Ishikawa (cell line): ENCODE measurements around the gene ZBTB5.

Experiments
- CEBPB ChIP-seq: IDR thresholded peaks from 2 replicates; pipeline ENCODE4 v1.6.1; 2012
- CREB1 ChIP-seq: IDR thresholded peaks from 2 replicates; pipeline ENCODE4 v1.6.1; 2012; ENCODE audit warnings: low read depth
- EGR1 ChIP-seq: IDR thresholded peaks from 2 replicates; pipeline ENCODE4 v1.6.1; 2012
- EP300 ChIP-seq: IDR thresholded peaks from 2 replicates; pipeline ENCODE4 v1.6.1; 2012; ENCODE audit warnings: borderline replicate concordance
- FOXM1 ChIP-seq: IDR thresholded peaks from 2 replicates; pipeline ENCODE4 v1.6.1; 2012; ENCODE audit warnings: low read depth, borderline replicate concordance
- NFIC ChIP-seq: IDR thresholded peaks from 2 replicates; pipeline ENCODE4 v1.6.1; 2012
- RAD21 ChIP-seq: IDR thresholded peaks from 2 replicates; pipeline ENCODE4 v1.6.1; 2012; ENCODE audit warnings: low read depth
- REST ChIP-seq: IDR thresholded peaks from 2 replicates; pipeline ENCODE4 v1.6.1; 2012; ENCODE audit warnings: low read depth, mild to moderate bottlenecking
- TAF1 ChIP-seq: IDR thresholded peaks from 2 replicates; pipeline ENCODE4 v1.6.1; 2012; ENCODE audit warnings: low read depth, mild to moderate bottlenecking
- TCF12 ChIP-seq: IDR thresholded peaks from 2 replicates; pipeline ENCODE4 v1.6.1; 2012; ENCODE audit warnings: low read depth
- TEAD4 ChIP-seq: IDR thresholded peaks from 2 replicates; pipeline ENCODE4 v1.6.1; 2012
- YY1 ChIP-seq: IDR thresholded peaks from 2 replicates; pipeline ENCODE4 v1.6.1; 2012; ENCODE audit warnings: low read depth
- ZBTB7A ChIP-seq: IDR thresholded peaks from 2 replicates; pipeline ENCODE4 v1.6.1; 2012; ENCODE audit warnings: low read depth
- TF ChIP-seq, protein P1 (sequence below): IDR thresholded peaks from 2 replicates; pipeline ENCODE4 v1.6.1; 2012
- TF ChIP-seq, protein P2 (sequence below): IDR thresholded peaks from 2 replicates; pipeline ENCODE4 v1.6.1; 2012

The ZBTB5 gene

DNA sequence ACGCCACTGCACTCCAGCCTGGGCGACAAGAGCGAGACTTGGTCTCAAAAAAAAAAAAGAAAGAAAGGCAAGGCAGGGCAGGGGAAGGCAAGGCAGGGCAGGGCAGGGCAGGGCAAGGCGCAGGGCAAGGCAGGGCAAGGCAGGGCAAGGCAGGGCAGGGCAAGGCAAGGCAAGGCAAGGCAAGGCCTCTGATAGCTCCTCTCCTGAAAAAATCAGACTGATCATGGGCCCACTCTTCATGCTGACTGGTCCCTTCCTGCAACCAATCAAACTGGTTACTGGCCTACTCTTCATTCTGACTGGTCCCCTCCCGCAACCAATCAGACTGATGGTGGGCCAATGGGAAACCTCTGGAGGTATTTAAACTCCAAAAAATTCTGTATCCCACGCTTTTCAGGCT, 3.4 kb upstream of the ZBTB5 start:
- TF ChIP-seq REST (no peak), YY1 (no peak), TEAD4 (no peak), CEBPB (no peak), EGR1 (no peak), CREB1 (no peak), FOXM1 (no peak), TCF12 (no peak), RAD21 (no peak), NFIC (no peak), ZBTB7A (no peak)
- TF ChIP-seq, protein P1, sequence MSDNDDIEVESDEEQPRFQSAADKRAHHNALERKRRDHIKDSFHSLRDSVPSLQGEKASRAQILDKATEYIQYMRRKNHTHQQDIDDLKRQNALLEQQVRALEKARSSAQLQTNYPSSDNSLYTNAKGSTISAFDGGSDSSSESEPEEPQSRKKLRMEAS: no peak
- TF ChIP-seq, protein P2, sequence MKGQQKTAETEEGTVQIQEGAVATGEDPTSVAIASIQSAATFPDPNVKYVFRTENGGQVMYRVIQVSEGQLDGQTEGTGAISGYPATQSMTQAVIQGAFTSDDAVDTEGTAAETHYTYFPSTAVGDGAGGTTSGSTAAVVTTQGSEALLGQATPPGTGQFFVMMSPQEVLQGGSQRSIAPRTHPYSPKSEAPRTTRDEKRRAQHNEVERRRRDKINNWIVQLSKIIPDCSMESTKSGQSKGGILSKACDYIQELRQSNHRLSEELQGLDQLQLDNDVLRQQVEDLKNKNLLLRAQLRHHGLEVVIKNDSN: no peak

DNA sequence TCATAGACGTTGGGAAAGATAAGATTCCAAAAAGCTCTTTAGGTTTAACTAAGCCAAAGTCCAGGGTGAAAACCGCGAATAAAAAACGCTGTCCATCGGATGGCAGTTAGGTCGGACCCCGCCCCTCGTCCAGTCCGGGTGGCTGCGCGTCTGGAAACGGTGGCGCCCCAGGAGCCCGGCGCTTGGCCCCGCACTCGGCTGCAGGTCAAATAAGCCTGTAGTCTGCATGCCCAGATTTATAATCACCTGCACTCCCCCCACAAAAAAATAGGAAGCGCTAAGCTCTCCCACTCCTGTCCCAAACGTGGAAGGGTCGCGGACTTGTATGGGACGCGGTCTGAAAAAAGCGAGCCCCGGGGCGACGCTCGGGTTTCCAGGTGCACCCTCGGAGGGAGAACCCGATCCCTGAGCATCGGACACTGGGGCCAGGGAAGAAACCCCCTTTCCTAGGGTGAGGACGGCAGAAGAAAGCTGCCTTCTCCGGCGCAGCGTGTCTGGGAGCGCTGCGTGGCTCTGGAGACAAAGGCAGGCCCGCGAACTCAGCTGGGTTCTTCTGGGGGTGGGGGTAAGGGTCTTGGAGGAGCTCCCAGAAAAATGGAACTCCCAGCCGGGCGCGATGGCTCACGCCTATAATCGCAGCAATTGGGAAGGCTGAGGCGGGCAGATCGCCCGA, 923 bp upstream of the ZBTB5 start:
- TF ChIP-seq NFIC (peak; percentile 37; the same call in 1 of the 2 replicates), TAF1 (peak; percentile 30; the same call in 1 of the 2 replicates), EGR1 (no peak), ZBTB7A (peak; percentile 69; the same call in 1 of the 2 replicates), CREB1 (no peak), TCF12 (peak; percentile 14)

- no peak for TF ChIP-seq RAD21
- TF ChIP-seq EGR1: no peak
- TF ChIP-seq TAF1: peak; percentile 55
- no peak for TF ChIP-seq TEAD4
- no peak for TF ChIP-seq CEBPB
- TF ChIP-seq FOXM1: no peak
- TF ChIP-seq NFIC: no peak
- no peak for TF ChIP-seq ZBTB7A
- no peak for TF ChIP-seq REST
- peak; percentile 72; the same call in 1 of the 2 replicates for TF ChIP-seq YY1
- 0 out of 2 replicates have a peak, but pooled peaks have one; percentile 31 for TF ChIP-seq EP300
- TF ChIP-seq TCF12: no peak; the same call in 1 of the 2 replicates
- TF ChIP-seq CREB1: 0 out of 2 replicates have a peak, but pooled peaks have one; percentile 31
- TF ChIP-seq, protein P2: peak; percentile 75
- TF ChIP-seq, protein P1: peak; percentile 90
Observed at GRCh38 chr9:37464426-37465248, 613 bp downstream of the ZBTB5 start.

- TF ChIP-seq NFIC: no peak
- no peak for TF ChIP-seq CEBPB
- TF ChIP-seq, protein P1: no peak
- TF ChIP-seq, protein P2: no peak
Observed at GRCh38 chr9:37464006-37464405, 1.2 kb downstream of the ZBTB5 start.

DNA sequence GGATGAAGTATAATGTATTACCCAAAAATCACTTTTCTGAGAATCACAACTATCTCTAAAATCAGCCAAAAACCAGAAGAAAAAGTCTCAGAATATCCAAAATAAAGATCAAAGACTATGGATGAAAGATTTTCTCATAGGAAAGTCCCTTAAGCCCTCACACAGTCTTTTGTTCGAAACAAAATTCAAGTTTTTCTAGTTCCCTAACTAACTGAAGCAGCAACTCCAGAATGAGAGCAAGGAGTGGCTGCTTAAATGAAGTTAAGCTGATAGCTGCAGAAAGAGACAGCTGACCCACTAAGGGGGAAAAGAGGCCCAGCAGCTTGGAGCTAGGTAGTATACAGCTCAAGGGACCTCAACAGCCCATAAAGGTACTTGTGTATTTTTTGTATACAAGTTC, 8.4 kb downstream of the ZBTB5 start:
- TF ChIP-seq TEAD4 (no peak), ZBTB7A (no peak), EGR1 (no peak), RAD21 (no peak), TCF12 (no peak), YY1 (no peak), NFIC (no peak), CEBPB (no peak)
